Astrocyte of the spinal cord (primary cell): ENCODE measurements around the gene LRRK1.

Experiments
- DNase-seq: peaks from one replicate; pipeline ENCODE4 v3.0.0; 2011; ENCODE audit warnings: low read depth, low spot score
- H3K4me3 ChIP-seq: 2 replicates; pipeline ENCODE4 v1.5.1; 2011; ENCODE audit warnings: low read depth, mild to moderate bottlenecking, low read length, moderate library complexity
- in situ Hi-C: cut with HindIII; loops from 2 replicates; pipeline ENCODE4 v1.10.0; 2017; ENCODE audit warnings: low sequenced_read_pairs
- TF ChIP-seq, protein P1 (sequence below): IDR thresholded peaks from 2 replicates; pipeline ENCODE4 v1.5.1; 2012; ENCODE audit warnings: low read depth, mild to moderate bottlenecking, low read length, inconsistent platforms

Gene LRRK1

DNA sequence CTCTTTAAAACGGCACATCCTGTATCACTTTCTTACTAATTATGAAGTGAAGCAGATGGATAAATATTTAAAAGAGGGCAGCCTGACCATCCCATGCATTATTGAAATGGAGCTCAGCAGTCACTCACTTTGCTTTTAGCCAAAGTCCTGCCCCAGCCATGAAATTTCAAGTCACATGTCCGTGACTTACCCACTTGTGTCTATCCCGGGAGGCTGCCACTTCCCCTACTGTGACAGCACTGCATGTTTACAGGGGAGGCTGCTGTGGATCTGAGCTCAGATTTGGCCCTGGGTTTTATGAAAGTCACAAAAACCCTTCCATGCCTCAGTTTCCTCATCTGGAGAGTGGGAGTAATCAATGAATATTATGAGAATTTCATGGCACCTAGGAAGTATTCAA, 17.9 kb upstream of the LRRK1 start:
- in situ Hi-C loops = no loop called here

DNA sequence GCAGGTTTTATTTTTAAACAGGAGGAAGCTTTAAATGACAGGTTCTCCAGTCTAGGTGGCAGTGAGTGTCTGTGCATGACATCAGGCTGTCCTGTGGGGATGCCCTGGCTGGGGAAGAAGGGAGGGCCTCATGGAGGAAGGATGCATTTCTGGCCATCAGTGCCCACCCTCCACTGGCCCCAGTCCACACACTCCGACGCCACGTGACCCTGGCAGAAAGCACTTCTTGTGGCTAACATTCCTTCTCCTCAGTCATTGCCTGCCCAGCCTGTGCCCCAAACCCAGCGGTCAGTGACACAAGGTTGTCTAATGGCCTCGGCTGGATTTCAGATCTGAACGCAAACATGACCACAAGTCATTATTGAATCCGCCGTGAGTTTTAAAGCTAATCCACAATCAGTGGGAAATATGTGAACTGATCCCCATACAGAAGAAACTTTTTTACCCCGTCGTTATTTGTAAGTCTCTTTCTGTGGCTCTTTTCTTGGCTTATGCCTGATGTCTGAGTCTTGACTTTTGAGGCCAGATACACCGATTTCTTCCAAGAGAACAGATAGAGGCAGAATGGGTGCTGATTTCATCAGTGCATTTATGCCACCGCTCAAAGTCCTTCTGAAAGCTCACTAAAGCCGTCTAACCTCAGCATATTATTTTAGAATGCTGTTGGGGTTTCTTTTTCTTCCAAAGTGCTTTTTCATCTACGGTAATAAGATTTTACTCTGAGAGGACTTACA, 17.3 kb upstream of the LRRK1 start:
- no peak for DNase-seq
- in situ Hi-C loops = no loop called here
- H3K4me3 ChIP-seq = no peak overlapping the region
- TF ChIP-seq, protein P1, sequence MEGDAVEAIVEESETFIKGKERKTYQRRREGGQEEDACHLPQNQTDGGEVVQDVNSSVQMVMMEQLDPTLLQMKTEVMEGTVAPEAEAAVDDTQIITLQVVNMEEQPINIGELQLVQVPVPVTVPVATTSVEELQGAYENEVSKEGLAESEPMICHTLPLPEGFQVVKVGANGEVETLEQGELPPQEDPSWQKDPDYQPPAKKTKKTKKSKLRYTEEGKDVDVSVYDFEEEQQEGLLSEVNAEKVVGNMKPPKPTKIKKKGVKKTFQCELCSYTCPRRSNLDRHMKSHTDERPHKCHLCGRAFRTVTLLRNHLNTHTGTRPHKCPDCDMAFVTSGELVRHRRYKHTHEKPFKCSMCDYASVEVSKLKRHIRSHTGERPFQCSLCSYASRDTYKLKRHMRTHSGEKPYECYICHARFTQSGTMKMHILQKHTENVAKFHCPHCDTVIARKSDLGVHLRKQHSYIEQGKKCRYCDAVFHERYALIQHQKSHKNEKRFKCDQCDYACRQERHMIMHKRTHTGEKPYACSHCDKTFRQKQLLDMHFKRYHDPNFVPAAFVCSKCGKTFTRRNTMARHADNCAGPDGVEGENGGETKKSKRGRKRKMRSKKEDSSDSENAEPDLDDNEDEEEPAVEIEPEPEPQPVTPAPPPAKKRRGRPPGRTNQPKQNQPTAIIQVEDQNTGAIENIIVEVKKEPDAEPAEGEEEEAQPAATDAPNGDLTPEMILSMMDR = no peak

More for the DNA sequence above, 17.9 kb upstream of the LRRK1 start:
- no peak overlapping the region for H3K4me3 ChIP-seq
- TF ChIP-seq, protein P1 = no peak
- DNase-seq = no peak

DNA sequence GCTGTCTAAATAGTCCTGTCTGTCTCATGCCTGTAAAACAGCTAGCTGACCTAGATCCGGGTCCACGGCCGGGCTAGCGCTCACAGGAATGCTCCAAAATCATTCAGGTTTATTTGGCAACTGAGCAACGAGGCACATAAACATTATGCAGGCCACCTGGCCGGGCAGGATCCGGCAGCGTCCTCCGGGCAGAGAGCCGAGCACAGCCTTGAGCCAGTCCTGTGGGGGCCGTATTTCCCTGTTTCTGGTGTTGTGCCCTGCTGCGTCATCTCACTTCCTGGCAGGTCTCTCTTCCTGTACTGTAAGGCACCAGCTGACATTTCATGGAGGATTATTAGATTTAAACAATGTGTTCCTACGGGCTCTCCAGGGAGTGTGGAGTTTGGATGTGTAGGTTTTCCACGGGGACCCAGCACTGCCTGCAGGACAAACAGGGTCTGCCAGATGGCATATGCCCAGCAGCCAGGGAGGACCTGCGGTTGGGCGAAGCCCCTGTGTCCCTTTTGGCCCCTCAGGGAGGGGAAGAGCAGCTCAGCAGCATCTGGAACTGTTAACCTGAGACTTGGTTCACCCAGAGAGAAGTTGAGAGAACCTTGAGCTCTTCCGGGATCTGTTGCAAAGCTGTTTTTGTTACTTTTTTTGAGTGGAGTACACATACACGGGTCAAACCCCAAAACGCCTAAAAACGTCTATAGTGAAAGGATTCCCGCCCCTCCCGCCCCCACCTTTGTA, 16.6 kb upstream of the LRRK1 start:
- H3K4me3 ChIP-seq = no peak overlapping the region
- peak; percentile 79 for DNase-seq
- in situ Hi-C loops = no loop called here
- TF ChIP-seq, protein P1 = no peak

DNA sequence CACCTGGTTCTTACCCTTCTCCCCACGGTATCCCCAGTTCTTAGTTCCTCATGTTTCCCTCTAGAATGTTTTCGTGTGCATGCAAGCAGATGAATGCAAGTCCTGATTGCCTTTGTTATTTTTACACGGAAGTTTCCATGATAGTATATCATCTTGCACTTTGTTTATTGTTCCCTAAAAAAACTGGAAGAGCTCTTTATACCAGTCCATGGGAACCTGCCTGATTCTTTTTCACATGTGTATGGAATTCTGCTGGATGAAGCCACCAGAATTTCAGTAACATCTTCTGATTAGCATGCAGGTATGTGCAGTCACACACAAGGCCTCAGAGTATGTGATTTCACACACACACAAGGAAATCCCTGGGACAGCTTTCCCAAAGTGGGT, 16.0 kb upstream of the LRRK1 start:
- no peak for DNase-seq
- in situ Hi-C loops = no loop called here
- TF ChIP-seq, protein P1 = no peak
- H3K4me3 ChIP-seq = no peak overlapping the region

DNA sequence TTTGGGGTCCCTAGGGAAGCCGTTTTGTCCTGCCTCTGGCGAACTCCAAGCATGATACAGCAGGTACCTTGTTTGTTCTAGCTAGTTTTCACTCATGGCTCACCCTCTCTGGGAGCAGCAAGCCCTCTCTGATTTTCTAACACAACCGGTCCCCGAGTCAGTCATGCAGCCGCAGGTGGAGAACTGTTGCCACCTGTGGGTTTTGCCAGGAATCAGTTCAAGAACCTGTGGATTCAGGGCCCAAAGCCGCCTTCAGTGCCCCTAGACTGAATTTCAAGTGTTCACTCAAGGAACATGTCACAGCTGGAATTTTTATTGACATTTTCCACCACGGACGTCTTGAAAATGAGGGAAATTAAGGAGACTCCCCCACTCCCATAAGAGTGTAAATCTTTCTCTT, 13.3 kb upstream of the LRRK1 start:
- TF ChIP-seq, protein P1 = no peak
- DNase-seq = no peak
- no peak overlapping the region for H3K4me3 ChIP-seq
- in situ Hi-C loops = no loop called here

DNA sequence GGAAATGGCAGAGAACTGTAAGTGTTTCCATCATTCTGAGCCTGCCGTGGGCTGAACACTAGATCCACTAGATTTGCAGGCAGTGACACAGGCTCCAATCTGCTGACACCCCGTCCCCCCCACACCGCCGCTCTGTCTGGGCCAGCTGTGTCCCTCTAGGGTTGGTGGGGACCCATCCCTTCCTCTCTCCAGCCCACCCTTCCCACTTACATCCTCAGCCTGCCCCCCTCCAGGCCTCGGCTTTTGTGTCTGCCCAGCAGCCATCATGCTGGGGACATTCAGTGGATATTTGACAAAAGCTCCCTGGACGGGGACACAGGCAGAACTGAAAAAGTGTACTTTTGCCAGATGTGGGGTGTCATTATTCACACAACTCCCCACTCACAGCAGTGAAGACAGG, 10.7 kb upstream of the LRRK1 start:
- TF ChIP-seq, protein P1 = no peak
- in situ Hi-C loops = no loop called here
- no peak for DNase-seq
- H3K4me3 ChIP-seq = no peak overlapping the region
